Neural cell (in vitro differentiated cells): Measurements from ENCODE around the gene BRICD5. TPM values are rescaled to one million over a fixed set of nuclear protein-coding genes. Genes with fewer than 3 reads are reported as not detected.

ENCODE experiments used
- H2AFZ ChIP-seq: fragments of 200-600, 300-800 bp; sonication (generic), shearing (Covaris generic); 2 replicates; pipeline ENCODE4 v1.6.0; 2014; ENCODE audit warnings: low read depth, mild to moderate bottlenecking, antibody characterized with exemption, low read length, moderate library complexity
- H3F3A ChIP-seq: fragments of 200-600 bp; shearing (Covaris generic); 2 replicates; pipeline ENCODE4 v1.6.1; 2016; ENCODE audit warnings: mild to moderate bottlenecking, moderate library complexity, mixed read lengths, antibody characterized with exemption, low read length; ENCODE audit not compliant: insufficient read depth, poor library complexity, severe bottlenecking
- H3K27ac ChIP-seq: fragments of 200-600, 300-800 bp; sonication (generic), shearing (Covaris generic); 2 replicates; pipeline ENCODE4 v1.5.1; 2014; ENCODE audit warnings: mild to moderate bottlenecking, low read length, moderate library complexity
- H3K27me3 ChIP-seq: fragments of 300-800, 200-600 bp; sonication (generic), shearing (Covaris generic); 2 replicates; pipeline ENCODE4 v1.6.0; 2014; ENCODE audit warnings: mild to moderate bottlenecking, low read depth, low read length, moderate library complexity; ENCODE audit not compliant: insufficient read depth
- H3K36me3 ChIP-seq: fragments of 300-800, 200-600 bp; sonication (generic), shearing (Covaris generic); 2 replicates; pipeline ENCODE4 v1.5.1; 2014; ENCODE audit warnings: mild to moderate bottlenecking, antibody characterized with exemption, low read length, moderate library complexity; ENCODE audit not compliant: insufficient read depth
- H3K4me2 ChIP-seq: fragments of 300-800, 200-600 bp; sonication (generic), shearing (Covaris generic); 2 replicates; pipeline ENCODE4 v1.6.0; 2014; ENCODE audit warnings: mild to moderate bottlenecking, low read length
- H3K4me3 ChIP-seq: fragments of 300-800, 200-600 bp; sonication (generic), shearing (Covaris generic); 2 replicates; pipeline ENCODE4 v1.5.1; 2014; ENCODE audit warnings: mild to moderate bottlenecking, low read length, moderate library complexity
- H3K79me2 ChIP-seq: fragments of 200-600 bp; shearing (Covaris generic); replicated peaks from 2 replicates; pipeline ENCODE4 v1.6.0; 2014; ENCODE audit warnings: mild to moderate bottlenecking, low read length, moderate library complexity; ENCODE audit not compliant: insufficient read depth
- H3K9ac ChIP-seq: fragments of 300-800, 200-600 bp; sonication (generic), shearing (Covaris generic); 2 replicates; pipeline ENCODE4 v1.6.1; 2016; ENCODE audit warnings: mild to moderate bottlenecking, low read length, mixed read lengths
- H3K9me2 ChIP-seq: fragments of 200-600 bp; shearing (Covaris generic); 2 replicates; pipeline ENCODE4 v1.6.1; 2016; ENCODE audit warnings: mild to moderate bottlenecking, low read length, mixed read lengths; ENCODE audit not compliant: insufficient read depth
- H3K9me3 ChIP-seq: fragments of 200-600, 300-800 bp; sonication (generic), shearing (Covaris generic); 2 replicates; pipeline ENCODE4 v1.6.1; 2016; ENCODE audit warnings: mild to moderate bottlenecking, mixed run types, low read length, moderate library complexity, mixed read lengths
- H4K20me1 ChIP-seq: fragments of 200-600 bp; shearing (Covaris generic); 2 replicates; pipeline ENCODE4 v1.6.1; 2016; ENCODE audit warnings: mild to moderate bottlenecking, mixed run types; ENCODE audit not compliant: insufficient read depth
- EP300 ChIP-seq: fragments of 450-650 bp; conservative IDR thresholded peaks from 2 replicates; pipeline ENCODE4 v1.6.1; 2014; ENCODE audit warnings: antibody characterized with exemption, mild to moderate bottlenecking, moderate library complexity; ENCODE audit not compliant: poor library complexity, severe bottlenecking
- EZH2 ChIP-seq: fragments of 200-600, 300-800 bp; shearing (Covaris generic), sonication (generic); IDR thresholded peaks from 2 replicates; pipeline ENCODE4 v1.6.1; 2014; ENCODE audit warnings: antibody characterized with exemption, low read length, borderline replicate concordance, mild to moderate bottlenecking; ENCODE audit not compliant: insufficient read depth, poor library complexity, severe bottlenecking
- MXI1 ChIP-seq: fragments of 450-650 bp; conservative IDR thresholded peaks from 2 replicates; pipeline ENCODE4 v1.6.1; 2014; ENCODE audit warnings: antibody characterized with exemption, mild to moderate bottlenecking; ENCODE audit not compliant: poor library complexity, severe bottlenecking
- POLR2AphosphoS5 ChIP-seq: IDR thresholded peaks from 2 replicates; pipeline ENCODE4 v1.6.1; 2012
- RAD21 ChIP-seq: fragments of 450-650 bp; conservative IDR thresholded peaks from 2 replicates; pipeline ENCODE4 v1.6.1; 2014; ENCODE audit warnings: antibody characterized with exemption, mild to moderate bottlenecking, moderate library complexity
- SMC3 ChIP-seq: fragments of 450-650 bp; conservative IDR thresholded peaks from 2 replicates; pipeline ENCODE4 v1.6.1; 2014; ENCODE audit warnings: antibody characterized with exemption, mild to moderate bottlenecking, moderate library complexity; ENCODE audit not compliant: poor library complexity
- TAF1 ChIP-seq: IDR thresholded peaks from 2 replicates; pipeline ENCODE4 v1.6.1; 2012; ENCODE audit warnings: low read depth
- polyA plus RNA-seq: library from polyadenylated mRNA; depleted of rRNA; stranded (reverse); fragments of >200 nt; gene quantifications from 2 replicates; pipeline ENCODE4 v1.2.3, GENCODE V29; 2014
- TF ChIP-seq, protein P1 (sequence below): IDR thresholded peaks from 2 replicates; pipeline ENCODE4 v1.6.1; 2012; ENCODE audit warnings: borderline replicate concordance
- TF ChIP-seq, protein P2 (sequence below): fragments of 450-650 bp; IDR thresholded peaks from 2 replicates; pipeline ENCODE4 v1.5.1; 2014; ENCODE audit warnings: antibody characterized with exemption, mild to moderate bottlenecking, moderate library complexity; ENCODE audit not compliant: poor library complexity, severe bottlenecking

BRICD5 gene
- polyA plus RNA-seq, 1 donor from 2014 or later: 39.2 TPM

DNA sequence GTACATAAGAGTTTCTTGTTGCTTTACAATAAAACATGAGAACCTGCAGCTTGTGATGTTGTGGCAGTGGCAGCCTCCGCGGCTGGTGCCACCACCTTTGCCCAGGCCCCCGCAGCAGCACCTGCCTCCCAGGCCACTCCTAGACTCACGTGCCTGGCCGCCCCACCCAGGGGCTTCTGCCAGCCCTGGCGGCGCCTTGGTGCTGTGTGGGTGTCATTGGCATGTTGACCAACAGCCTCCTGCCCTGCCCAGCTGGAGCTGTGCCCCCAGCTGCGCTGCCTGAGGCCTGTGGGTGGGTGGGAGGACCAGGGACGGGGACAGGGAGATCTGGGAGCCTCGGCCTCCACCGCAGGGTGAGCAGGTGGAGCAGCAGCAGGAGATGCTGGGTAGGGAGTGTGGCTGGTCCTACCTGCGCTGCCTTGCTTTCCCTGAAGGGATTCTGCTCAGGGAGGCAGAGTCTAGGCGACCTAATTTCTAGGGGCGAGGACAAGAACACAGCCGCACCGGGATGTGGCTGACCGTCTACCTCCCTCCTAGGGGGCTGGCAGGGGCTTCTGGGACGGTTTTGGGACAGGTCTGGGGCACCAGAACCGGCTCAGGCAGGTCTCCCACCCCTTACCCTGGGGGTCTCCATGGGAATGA lies 25.2 kb upstream of the BRICD5 start:
- peaks cover 15% of the 10 kb centered on the region for H3K27me3 ChIP-seq
- H3K4me3 ChIP-seq: no peak overlapping the region
- no peak for TF ChIP-seq MXI1
- TF ChIP-seq EP300: no peak
- no peak for TF ChIP-seq POLR2AphosphoS5
- TF ChIP-seq SMC3: no peak
- TF ChIP-seq, protein P1, sequence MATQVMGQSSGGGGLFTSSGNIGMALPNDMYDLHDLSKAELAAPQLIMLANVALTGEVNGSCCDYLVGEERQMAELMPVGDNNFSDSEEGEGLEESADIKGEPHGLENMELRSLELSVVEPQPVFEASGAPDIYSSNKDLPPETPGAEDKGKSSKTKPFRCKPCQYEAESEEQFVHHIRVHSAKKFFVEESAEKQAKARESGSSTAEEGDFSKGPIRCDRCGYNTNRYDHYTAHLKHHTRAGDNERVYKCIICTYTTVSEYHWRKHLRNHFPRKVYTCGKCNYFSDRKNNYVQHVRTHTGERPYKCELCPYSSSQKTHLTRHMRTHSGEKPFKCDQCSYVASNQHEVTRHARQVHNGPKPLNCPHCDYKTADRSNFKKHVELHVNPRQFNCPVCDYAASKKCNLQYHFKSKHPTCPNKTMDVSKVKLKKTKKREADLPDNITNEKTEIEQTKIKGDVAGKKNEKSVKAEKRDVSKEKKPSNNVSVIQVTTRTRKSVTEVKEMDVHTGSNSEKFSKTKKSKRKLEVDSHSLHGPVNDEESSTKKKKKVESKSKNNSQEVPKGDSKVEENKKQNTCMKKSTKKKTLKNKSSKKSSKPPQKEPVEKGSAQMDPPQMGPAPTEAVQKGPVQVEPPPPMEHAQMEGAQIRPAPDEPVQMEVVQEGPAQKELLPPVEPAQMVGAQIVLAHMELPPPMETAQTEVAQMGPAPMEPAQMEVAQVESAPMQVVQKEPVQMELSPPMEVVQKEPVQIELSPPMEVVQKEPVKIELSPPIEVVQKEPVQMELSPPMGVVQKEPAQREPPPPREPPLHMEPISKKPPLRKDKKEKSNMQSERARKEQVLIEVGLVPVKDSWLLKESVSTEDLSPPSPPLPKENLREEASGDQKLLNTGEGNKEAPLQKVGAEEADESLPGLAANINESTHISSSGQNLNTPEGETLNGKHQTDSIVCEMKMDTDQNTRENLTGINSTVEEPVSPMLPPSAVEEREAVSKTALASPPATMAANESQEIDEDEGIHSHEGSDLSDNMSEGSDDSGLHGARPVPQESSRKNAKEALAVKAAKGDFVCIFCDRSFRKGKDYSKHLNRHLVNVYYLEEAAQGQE: no peak
- no peak for TF ChIP-seq RAD21
- TF ChIP-seq EZH2: no peak
- TF ChIP-seq, protein P2, sequence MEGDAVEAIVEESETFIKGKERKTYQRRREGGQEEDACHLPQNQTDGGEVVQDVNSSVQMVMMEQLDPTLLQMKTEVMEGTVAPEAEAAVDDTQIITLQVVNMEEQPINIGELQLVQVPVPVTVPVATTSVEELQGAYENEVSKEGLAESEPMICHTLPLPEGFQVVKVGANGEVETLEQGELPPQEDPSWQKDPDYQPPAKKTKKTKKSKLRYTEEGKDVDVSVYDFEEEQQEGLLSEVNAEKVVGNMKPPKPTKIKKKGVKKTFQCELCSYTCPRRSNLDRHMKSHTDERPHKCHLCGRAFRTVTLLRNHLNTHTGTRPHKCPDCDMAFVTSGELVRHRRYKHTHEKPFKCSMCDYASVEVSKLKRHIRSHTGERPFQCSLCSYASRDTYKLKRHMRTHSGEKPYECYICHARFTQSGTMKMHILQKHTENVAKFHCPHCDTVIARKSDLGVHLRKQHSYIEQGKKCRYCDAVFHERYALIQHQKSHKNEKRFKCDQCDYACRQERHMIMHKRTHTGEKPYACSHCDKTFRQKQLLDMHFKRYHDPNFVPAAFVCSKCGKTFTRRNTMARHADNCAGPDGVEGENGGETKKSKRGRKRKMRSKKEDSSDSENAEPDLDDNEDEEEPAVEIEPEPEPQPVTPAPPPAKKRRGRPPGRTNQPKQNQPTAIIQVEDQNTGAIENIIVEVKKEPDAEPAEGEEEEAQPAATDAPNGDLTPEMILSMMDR: no peak
- no peak for TF ChIP-seq TAF1
- H3K79me2 ChIP-seq: no peaks in the 10 kb centered on the region
- H3F3A ChIP-seq: no peaks in the 10 kb centered on the region
- H3K9me3 ChIP-seq: no peaks in the 10 kb centered on the region
- no peak overlapping the region for H2AFZ ChIP-seq
- no peak overlapping the region for H3K27ac ChIP-seq
- no peak overlapping the region for H3K9ac ChIP-seq
- H3K36me3 ChIP-seq: no peaks in the 10 kb centered on the region
- no peaks in the 10 kb centered on the region for H3K9me2 ChIP-seq
- H4K20me1 ChIP-seq: no peaks in the 10 kb centered on the region
- H3K4me2 ChIP-seq: no peak overlapping the region

DNA sequence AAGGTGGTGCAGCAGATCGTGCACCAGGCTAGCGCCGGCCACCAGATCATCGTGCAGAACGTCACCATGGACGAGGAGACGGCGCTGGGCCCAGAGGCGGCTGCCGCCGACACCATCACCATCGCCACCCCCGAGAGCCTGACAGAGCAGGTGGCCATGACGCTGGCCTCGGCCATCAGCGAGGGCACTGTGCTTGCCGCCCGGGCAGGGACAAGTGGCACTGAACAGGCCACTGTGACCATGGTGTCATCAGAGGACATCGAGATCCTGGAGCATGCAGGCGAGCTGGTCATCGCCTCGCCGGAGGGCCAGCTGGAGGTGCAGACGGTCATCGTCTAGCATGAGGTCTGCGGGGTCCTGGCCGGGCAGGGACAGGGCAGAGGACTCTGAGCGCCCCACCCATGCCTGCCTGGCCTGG lies 24.6 kb upstream of the BRICD5 start:
- Histone ChIP-seq H3K36me3 (no peaks in the 10 kb centered on the region), H3K9ac (no peak overlapping the region), H3K9me2 (no peaks in the 10 kb centered on the region), H3K27me3 (peaks cover 15% of the 10 kb centered on the region), H3K27ac (no peak overlapping the region), H4K20me1 (no peaks in the 10 kb centered on the region), H2AFZ (no peak overlapping the region), H3K79me2 (no peaks in the 10 kb centered on the region), H3K4me3 (no peak overlapping the region), H3K4me2 (no peak overlapping the region), H3F3A (no peaks in the 10 kb centered on the region), H3K9me3 (no peaks in the 10 kb centered on the region)
- TF ChIP-seq TAF1: no peak
- TF ChIP-seq, protein P2: no peak
- TF ChIP-seq, protein P1: no peak
- TF ChIP-seq SMC3: no peak
- no peak for TF ChIP-seq POLR2AphosphoS5
- no peak for TF ChIP-seq EZH2
- no peak for TF ChIP-seq MXI1
- no peak for TF ChIP-seq RAD21
- no peak for TF ChIP-seq EP300
